ENCODE results near the gene PRKG1. TPM values are rescaled to one million over a fixed set of nuclear protein-coding genes. Genes with fewer than 3 reads are reported as not detected.
A peak's percentile ranks its signal among the peaks of the same experiment; 100 is the strongest.

The PRKG1 gene
- total RNA-seq, 1 donor: 19.5 TPM

DNA sequence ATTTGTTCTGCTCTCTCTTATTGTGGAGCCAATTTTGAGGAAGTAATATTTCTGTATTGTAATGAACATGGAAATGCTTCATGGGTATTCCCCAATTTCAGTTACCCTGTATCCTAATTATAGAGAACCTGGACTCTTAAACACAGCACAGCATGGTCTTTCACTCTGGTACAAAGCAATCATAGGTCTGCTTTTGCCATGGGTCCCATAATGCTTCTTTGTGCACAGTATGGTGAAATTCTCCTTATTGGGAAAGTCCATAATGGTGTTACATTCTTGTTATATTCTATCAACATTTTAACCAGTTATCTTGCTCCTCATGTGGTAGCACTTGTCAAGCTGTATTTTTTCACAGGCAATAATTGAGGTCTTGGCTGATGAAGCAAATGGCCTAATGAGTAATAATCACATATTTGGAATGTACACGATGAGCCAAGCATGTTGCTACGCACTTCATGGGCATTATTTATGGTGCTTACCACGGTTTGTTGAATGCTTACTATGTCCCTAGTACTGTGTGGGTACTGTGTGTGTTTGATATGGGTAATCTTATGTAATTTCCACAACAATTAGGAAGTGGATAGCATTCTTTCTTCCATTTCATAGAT lies 42.9 kb downstream of the PRKG1 start:
- TF ChIP-seq, protein P1, sequence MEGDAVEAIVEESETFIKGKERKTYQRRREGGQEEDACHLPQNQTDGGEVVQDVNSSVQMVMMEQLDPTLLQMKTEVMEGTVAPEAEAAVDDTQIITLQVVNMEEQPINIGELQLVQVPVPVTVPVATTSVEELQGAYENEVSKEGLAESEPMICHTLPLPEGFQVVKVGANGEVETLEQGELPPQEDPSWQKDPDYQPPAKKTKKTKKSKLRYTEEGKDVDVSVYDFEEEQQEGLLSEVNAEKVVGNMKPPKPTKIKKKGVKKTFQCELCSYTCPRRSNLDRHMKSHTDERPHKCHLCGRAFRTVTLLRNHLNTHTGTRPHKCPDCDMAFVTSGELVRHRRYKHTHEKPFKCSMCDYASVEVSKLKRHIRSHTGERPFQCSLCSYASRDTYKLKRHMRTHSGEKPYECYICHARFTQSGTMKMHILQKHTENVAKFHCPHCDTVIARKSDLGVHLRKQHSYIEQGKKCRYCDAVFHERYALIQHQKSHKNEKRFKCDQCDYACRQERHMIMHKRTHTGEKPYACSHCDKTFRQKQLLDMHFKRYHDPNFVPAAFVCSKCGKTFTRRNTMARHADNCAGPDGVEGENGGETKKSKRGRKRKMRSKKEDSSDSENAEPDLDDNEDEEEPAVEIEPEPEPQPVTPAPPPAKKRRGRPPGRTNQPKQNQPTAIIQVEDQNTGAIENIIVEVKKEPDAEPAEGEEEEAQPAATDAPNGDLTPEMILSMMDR (IDR thresholded peaks at IDR 0.05; ENCODE audit: extremely low read depth, low read depth, low read length): no peak
- peaks cover 3% of the 10 kb centered on the region for H3K4me1 ChIP-seq (ENCODE audit: insufficient read depth, low read length)
- H3K36me3 ChIP-seq (ENCODE audit: insufficient read depth, low read length): no peaks in the 10 kb centered on the region
- H4K20me1 ChIP-seq (ENCODE audit: insufficient read depth, low read length): no peaks in the 10 kb centered on the region
- H2AFZ ChIP-seq (ENCODE audit: low read length): no peak overlapping the region
- no peaks in the 10 kb centered on the region for H3K9me3 ChIP-seq (ENCODE audit: low read depth, low read length)
- no peak overlapping the region for H3K4me2 ChIP-seq (ENCODE audit: insufficient read depth, low read length)
- DNase-seq (ENCODE audit: insufficient read length, low spot score, missing footprints): no peak
- H3K27ac ChIP-seq (ENCODE audit: low read depth, low read length): no peak overlapping the region
- H3K27me3 ChIP-seq (ENCODE audit: insufficient read depth, low read length): no peaks in the 10 kb centered on the region
- H3K4me3 ChIP-seq (ENCODE audit: insufficient read depth, low read length): no peak overlapping the region
- H3K79me2 ChIP-seq (ENCODE audit: insufficient read depth, low read length): no peaks in the 10 kb centered on the region

DNA sequence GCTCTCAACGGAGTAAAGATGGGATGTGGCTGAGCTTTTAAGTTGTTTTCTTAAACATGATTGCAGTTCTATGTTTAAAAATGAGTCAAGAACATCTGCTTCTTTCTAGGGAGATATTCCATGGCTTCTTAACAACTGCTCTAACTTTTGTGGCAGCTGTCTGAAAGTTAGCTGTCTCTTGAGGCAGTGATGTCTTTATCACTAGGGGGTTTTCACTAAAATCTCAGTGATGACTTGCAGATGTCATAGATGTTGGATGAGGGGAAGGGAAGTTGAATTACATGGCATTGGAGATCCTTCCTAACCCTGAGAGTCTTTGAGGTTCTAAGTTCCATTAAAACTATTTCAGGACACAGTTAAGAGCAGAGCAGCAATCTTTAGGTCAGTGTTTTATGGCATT lies 43.5 kb downstream of the PRKG1 start:
- Histone ChIP-seq H3K27ac (ENCODE audit: low read depth, low read length) (no peak overlapping the region), H3K79me2 (ENCODE audit: insufficient read depth, low read length) (no peaks in the 10 kb centered on the region), H3K4me1 (ENCODE audit: insufficient read depth, low read length) (peaks cover 3% of the 10 kb centered on the region), H3K4me3 (ENCODE audit: insufficient read depth, low read length) (no peak overlapping the region), H3K9me3 (ENCODE audit: low read depth, low read length) (no peaks in the 10 kb centered on the region), H3K4me2 (ENCODE audit: insufficient read depth, low read length) (no peak overlapping the region), H3K27me3 (ENCODE audit: insufficient read depth, low read length) (no peaks in the 10 kb centered on the region), H2AFZ (ENCODE audit: low read length) (peak overlapping the region; percentile 38), H4K20me1 (ENCODE audit: insufficient read depth, low read length) (no peaks in the 10 kb centered on the region), H3K36me3 (ENCODE audit: insufficient read depth, low read length) (no peaks in the 10 kb centered on the region)
- DNase-seq (ENCODE audit: insufficient read length, low spot score, missing footprints): no peak
- TF ChIP-seq, protein P1 (IDR thresholded peaks at IDR 0.05; ENCODE audit: extremely low read depth, low read depth, low read length): no peak

DNA sequence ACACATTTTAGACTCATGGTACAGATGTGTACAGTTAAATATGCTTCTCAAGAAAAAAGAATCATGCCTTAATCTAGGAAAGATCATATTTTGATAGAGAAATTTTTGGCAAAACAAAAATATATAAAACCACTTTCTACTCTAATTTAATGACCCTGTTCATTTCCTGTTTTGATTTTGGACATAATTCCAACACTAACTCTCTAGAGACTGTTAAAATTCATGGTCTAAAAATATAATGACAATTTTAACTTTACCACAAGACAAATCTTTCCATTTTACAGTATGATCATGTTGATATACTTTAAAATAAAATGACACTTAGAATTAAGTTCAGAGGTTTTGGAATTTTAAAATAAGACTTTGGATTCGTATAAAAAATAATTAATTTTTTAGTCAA lies 45.2 kb downstream of the PRKG1 start:
- no peaks in the 10 kb centered on the region for H3K79me2 ChIP-seq (ENCODE audit: insufficient read depth, low read length)
- no peaks in the 10 kb centered on the region for H3K36me3 ChIP-seq (ENCODE audit: insufficient read depth, low read length)
- H3K9me3 ChIP-seq (ENCODE audit: low read depth, low read length): no peaks in the 10 kb centered on the region
- peaks cover 3% of the 10 kb centered on the region for H3K4me1 ChIP-seq (ENCODE audit: insufficient read depth, low read length)
- H3K4me2 ChIP-seq (ENCODE audit: insufficient read depth, low read length): no peak overlapping the region
- H2AFZ ChIP-seq (ENCODE audit: low read length): no peak overlapping the region
- H3K4me3 ChIP-seq (ENCODE audit: insufficient read depth, low read length): no peak overlapping the region
- no peaks in the 10 kb centered on the region for H4K20me1 ChIP-seq (ENCODE audit: insufficient read depth, low read length)
- TF ChIP-seq, protein P1 (IDR thresholded peaks at IDR 0.05; ENCODE audit: extremely low read depth, low read depth, low read length): no peak
- DNase-seq (ENCODE audit: insufficient read length, low spot score, missing footprints): no peak
- no peak overlapping the region for H3K27ac ChIP-seq (ENCODE audit: low read depth, low read length)
- no peaks in the 10 kb centered on the region for H3K27me3 ChIP-seq (ENCODE audit: insufficient read depth, low read length)

DNA sequence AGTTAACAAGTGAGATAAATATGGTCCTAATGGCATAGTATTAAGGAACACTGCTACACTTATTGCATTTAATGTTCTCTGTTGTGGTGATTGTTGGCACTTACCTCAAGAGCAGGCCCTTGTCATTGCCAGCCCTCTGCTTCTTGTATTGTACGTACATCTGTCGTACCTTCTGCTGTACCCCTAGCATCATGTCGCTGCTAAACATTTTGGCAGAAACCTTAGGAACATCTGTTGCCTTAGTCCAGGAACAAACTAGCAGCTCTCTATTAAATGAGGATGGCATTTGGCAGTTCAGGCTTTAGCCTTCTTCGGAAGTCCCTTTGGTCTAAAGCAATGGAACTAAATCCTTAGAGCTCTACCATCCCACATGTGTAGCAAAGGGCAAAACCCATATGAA lies 47.6 kb downstream of the PRKG1 start:
- H3K9me3 ChIP-seq (ENCODE audit: low read depth, low read length): no peaks in the 10 kb centered on the region
- TF ChIP-seq, protein P1 (IDR thresholded peaks at IDR 0.05; ENCODE audit: extremely low read depth, low read depth, low read length): no peak
- H4K20me1 ChIP-seq (ENCODE audit: insufficient read depth, low read length): no peaks in the 10 kb centered on the region
- no peak overlapping the region for H3K27ac ChIP-seq (ENCODE audit: low read depth, low read length)
- H3K36me3 ChIP-seq (ENCODE audit: insufficient read depth, low read length): no peaks in the 10 kb centered on the region
- no peak for DNase-seq (ENCODE audit: insufficient read length, low spot score, missing footprints)
- no peak overlapping the region for H3K4me3 ChIP-seq (ENCODE audit: insufficient read depth, low read length)
- no peak overlapping the region for H2AFZ ChIP-seq (ENCODE audit: low read length)
- H3K4me2 ChIP-seq (ENCODE audit: insufficient read depth, low read length): no peak overlapping the region
- no peaks in the 10 kb centered on the region for H3K27me3 ChIP-seq (ENCODE audit: insufficient read depth, low read length)
- H3K79me2 ChIP-seq (ENCODE audit: insufficient read depth, low read length): no peaks in the 10 kb centered on the region
- peaks cover 3% of the 10 kb centered on the region for H3K4me1 ChIP-seq (ENCODE audit: insufficient read depth, low read length)
